GM10266 (cell line): ENCODE results near the gene HIVEP2.

Experiments
- DNase-seq: peaks from one replicate; pipeline ENCODE4 v3.0.0; 2012; ENCODE audit errors: extremely low spot score
- CTCF ChIP-seq: IDR thresholded peaks from 2 replicates; pipeline ENCODE4 v1.5.1; 2012; ENCODE audit warnings: mild to moderate bottlenecking, low read depth; ENCODE audit not compliant: control insufficient read depth, insufficient read depth; ENCODE audit errors: missing control alignments

Gene HIVEP2

GRCh38 chr6:142940487-142940886 is 4.5 kb downstream of the HIVEP2 start:
- TF ChIP-seq CTCF, result no peak
- DNase-seq, result no peak

- no peak for DNase-seq
- TF ChIP-seq CTCF, result no peak
Measured at GRCh38 chr6:142938510-142938909, 6.5 kb downstream of the HIVEP2 start.

GRCh38 chr6:142937986-142938385 is 7.0 kb downstream of the HIVEP2 start:
- DNase-seq, result no peak
- no peak for TF ChIP-seq CTCF

- no peak for DNase-seq
- TF ChIP-seq CTCF, result no peak
Measured at GRCh38 chr6:142935553-142936517, 9.1 kb downstream of the HIVEP2 start.

- TF ChIP-seq CTCF, result no peak
- DNase-seq, result no peak
Measured at GRCh38 chr6:142934599-142934998, 10.4 kb downstream of the HIVEP2 start.

GRCh38 chr6:142934106-142934505 is 10.9 kb downstream of the HIVEP2 start:
- DNase-seq, result no peak
- no peak for TF ChIP-seq CTCF

GRCh38 chr6:142933701-142934100 is 11.3 kb downstream of the HIVEP2 start:
- no peak for DNase-seq
- no peak for TF ChIP-seq CTCF
